NCI-H146 treated with DMSO at 0.1 percent for 48 hours (cell line): ENCODE results near the gene SH3BP2.

Source experiments
- DNase-seq: peaks from one replicate; lab custom pipeline; 2025; ENCODE audit not compliant: unreplicated experiment; lab: John Stamatoyannopoulos, UW

The SH3BP2 gene

GRCh38 chr4:2831611-2832308 lies 38.9 kb downstream of the SH3BP2 start:
- DNase-seq = no peak

- no peak for DNase-seq
Observed at GRCh38 chr4:2832309-2832980, 39.6 kb downstream of the SH3BP2 start.

GRCh38 chr4:2832981-2833670 lies 40.2 kb downstream of the SH3BP2 start:
- DNase-seq = no peak

- DNase-seq = no peak
Observed at GRCh38 chr4:2833671-2834000, 40.8 kb downstream of the SH3BP2 start.

DNA sequence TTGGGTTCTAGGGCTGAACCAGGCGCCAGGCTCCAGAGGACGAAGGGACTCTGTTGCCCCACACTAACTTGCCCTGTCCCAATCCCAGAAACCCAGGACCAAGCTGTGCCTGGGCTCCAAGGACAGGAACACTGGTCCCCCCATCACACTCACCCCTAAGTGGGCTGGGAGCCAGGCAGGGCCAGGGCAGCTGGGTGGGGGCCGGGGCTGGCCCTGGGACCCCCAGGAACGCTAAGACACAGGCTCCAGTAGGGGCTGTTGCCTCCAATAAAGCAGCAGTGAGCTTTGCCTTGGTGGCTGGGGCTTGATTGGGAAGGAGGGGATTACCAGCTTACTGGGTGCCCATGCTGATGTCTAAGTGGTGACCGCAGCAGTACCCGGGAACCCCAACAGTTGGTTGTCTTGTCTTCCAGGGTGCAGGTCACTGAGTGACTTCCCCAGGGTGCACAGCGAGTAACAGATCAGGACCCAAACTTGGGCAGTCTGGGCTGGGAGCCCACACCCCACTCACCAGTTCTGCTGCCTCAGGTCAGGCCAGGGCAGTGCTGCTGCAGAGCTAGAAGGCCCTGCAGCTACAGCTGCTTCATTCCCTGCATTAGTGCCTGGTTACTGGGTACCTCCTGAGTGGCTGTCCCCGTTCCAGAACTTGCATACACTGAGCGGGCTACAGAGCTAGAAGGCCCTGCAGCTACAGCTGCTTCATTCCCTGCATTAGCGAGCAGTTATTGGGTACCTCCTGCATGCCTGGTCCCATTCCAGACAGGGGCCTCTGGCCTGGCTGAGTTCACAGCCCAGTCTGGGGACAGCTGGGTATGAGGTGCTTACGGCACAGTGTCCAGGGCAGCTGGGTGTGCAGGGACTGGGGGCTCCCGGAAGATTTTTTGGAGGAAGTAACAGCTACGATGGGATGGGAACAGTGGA lies 41.4 kb downstream of the SH3BP2 start:
- no peak for DNase-seq

GRCh38 chr4:2835978-2836377 lies 43.1 kb downstream of the SH3BP2 start:
- DNase-seq = no peak

DNA sequence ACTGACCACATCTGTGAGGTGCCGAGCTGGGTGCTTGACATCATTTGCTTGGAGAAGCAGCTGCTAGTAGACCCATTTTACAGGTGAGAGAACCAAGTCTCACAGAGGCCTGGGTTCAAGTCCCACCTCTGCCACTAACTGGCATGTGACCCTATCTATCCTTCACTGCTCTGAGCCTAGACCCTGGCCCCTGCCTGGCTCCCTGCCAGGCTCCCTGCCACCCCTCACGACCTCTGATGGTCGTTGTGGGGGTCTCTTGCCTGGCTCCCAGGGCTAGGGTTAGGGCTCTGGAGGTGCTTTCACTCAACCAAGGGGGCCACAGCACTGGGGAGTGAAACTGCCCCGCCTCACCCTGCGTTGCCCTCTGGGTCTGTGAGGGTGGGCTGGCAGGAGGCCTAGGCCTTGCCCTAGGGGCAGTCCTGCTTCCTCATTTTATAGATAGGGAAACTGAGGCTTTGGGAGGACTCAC lies 43.5 kb downstream of the SH3BP2 start:
- no peak for DNase-seq

- no peak for DNase-seq
Observed at GRCh38 chr4:2837110-2837903, 44.4 kb downstream of the SH3BP2 start.

DNA sequence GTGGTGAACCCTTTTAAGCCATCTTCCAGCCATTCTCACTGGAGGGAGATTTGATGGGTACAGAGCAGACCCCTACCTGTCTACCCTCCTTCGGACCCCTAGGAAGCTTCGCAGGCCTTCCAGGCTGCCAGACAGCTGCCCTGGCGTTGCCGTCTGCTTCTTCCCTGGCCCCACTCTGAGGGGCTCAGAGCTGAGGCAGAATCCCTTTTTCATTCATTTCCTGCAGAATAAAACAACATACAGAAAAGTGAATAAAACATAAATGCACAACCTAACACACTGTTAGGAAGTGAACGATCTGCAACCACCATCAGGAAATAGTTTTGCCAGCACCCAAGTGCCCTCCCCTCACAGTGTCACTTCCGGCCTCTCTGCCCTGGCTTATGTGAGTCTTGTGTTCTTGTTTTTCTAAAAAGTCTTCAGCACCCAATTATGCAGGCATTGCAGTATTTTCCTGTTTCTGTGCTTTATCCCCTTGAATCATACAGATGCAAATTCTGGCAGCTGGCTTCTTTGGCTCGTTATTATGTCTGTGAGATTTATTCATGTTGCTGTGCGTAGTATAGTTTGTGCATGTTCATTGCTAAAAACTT lies 45.1 kb downstream of the SH3BP2 start:
- DNase-seq = no peak

DNA sequence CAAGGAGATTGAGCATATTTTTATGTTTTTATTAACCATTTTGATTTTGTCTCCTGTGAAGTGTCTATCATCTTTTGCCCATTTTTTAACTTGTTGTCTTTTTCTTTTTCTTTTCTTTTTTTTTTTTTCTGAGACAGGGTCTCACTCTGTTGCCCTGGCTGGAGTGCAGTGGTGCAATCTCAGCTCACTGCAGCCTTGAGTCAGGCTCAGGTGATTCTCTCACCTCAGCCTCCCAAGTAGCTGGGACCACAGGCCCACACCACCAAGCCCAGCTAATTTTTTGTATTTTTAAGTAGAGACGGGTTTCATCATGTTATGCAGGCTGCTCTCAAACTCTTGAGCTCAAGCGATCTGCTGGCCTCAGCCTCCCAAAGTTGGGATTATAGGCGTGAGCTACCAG lies 46.2 kb downstream of the SH3BP2 start:
- DNase-seq = no peak

DNA sequence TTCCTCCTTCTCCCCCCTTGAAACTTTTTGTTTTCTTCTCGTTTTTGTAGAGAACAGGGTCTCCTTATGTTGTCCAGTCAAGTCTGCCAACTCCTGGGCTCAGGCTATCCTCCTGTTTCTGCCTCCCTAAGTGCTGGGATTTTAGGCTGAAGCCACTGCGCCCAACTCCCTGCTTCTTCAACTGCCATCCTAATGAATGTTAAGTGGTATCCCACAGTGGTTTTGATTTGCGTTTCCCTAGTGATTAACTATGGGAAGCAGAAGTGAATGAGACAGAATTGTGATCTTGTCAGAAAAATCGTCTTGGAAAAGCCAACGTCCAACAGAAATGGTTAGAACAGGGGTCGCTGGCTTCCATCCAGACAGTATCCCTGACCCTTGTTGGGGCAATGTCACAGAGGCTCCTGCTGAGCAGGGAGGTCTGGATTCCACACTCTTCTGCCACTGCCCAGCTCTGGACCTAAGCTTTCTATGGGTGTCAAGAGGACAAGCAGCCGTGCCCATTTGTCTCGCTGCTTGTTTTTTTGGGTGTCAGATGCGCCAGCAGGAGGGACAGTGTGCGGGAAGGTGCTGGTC lies 49.9 kb downstream of the SH3BP2 start:
- no peak for DNase-seq

DNA sequence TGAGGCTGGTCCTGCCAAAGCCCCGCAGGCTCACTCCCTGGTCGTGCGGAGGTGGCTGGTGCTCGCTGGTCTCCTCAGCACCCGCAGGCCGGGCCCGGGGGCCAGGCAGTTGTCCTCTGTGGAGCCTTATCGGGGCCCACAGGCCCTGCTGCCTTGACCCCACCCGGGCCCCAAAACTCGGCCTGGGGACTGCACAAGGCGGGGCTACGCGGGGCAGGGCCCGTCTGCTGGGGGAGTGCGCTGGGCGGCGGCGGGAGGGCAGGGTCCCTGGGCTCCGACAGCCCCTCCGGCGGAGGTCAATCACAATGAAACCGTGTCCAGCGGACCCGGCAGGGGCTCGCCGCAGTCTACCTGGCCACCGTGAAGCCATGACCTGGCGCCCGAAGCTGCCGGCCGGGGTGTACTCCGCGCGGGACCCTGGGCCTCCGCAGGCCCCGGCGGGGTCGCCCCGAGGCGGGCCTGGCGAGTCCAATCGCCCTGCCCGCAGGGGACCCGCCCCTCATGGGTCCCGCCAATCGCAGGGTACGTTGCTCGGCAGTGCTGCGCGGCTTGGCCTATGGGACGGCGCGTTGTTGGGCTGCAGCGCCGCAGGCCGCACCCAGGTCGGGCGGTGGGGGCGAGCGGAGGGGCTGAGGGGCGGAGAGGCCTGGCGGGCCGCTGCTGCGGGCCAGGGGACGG lies 50.5 kb downstream of the SH3BP2 start, which contains the start of gene ADD1:
ADD1 (plus strand) TSS at position 582 of the 678 bp plus-strand sequence. CDS start 32,072 bp downstream, outside the sequence.
- peak; percentile 66 for DNase-seq

DNA sequence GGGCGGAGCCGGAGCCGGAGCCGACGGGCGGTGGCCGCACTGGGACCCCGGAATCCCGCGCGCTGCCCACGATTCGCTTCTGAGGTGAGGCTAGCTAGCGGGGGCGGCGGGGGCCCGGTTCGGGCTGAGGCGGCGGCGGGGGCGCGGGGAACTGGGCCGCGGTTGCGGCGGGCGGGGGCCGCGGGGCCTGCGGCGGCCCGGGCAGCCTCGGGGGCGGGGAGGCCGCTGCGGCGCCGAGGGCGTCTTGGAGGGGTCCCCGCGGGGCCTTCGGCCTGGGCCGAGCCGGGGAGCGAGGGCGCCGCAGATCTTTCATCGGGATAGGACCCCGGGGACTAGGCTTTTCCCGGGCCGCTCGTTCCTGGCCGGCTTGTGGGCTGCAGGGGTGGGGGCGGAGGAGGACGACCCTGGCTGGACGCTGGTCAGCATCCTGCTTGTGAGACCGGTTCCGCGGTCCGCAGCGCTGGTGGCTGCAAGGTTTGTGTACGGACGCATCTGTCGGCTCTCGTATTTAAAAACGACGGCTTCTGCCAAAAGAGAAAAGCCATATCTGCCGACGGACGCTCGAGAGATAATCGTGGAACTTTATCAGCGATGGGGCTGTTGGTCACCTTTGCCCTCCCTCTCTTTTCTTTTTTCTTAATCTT lies 51.2 kb downstream of the SH3BP2 start:
- peak; percentile 17 for DNase-seq

GRCh38 chr4:2846172-2846571 lies 53.3 kb downstream of the SH3BP2 start:
- no peak for DNase-seq

DNA sequence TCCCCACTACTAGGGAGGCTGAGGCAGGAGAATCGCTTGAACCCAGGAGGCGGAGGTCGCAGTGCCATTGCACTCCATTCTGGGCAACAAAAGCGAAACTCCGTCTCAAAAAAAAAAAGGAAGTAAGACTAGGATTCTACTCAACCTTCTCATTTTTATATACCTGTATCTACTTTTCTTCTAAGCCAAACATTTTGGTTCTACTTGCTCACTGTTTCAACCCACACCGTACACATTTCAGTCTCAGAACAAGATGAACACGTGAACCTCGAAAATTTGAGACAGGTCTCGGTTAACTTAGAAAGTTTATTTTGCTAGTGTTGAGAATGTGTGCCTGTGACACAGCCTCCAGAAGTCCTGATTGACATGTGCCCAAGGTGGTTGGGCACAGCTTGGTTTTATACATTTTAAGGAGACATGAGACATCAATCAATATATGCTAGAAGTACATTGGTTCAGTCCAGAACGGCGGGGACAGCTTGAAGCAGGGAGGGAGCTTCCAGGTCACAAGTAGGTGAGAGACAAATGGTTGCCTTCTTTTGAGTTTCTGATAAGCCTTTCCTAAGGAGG lies 54.5 kb downstream of the SH3BP2 start:
- no peak for DNase-seq

- no peak for DNase-seq
Observed at GRCh38 chr4:2848449-2848848, 55.6 kb downstream of the SH3BP2 start.

DNA sequence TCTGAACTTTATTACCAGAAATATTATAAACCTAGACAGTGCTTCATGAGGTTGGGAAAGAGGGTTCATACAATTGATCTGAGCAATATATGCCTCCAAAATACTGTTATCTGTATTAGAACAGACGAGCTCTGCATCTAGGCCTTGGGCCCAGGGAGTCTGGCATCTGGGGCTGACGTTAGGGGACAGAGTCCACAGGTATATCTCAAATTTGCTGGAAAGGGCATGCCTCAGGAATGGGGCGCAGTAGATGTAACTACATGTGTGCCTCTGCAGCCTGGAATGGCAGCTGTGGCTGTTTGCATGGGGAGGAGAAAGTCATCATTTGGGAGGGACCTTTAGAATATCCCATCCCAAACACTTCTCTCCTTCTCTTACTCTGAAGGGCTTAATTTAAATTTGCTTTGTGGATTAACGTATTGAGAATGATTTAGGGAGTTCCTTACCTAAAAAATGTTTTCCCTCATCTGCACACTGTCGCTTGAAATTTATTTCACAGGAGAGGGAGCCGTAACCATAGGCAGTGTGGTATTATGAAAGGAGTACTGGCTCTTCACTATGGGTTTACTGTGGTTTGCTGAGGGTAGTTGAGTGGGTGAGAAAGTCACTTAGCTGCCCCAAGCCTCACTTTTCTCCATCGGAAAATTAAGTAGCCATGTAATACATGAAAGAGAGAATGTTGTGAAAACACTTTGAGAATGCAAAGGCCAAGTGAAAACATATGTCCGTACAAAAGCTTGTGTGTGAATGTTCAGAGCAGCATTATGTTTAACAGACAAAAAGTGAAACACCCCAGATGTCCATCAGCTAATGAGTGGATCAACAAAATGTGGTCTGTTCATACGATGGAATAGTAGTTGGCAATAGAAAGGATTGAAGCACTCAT lies 56.6 kb downstream of the SH3BP2 start:
- DNase-seq = no peak
